Measurements from ENCODE around the gene AGPS. TPM values are rescaled to one million over a fixed set of nuclear protein-coding genes. Genes with fewer than 3 reads are reported as not detected.
"Not testable (repeated sequence)": the region's sequence is repeated elsewhere in the genome, so short reads cannot be mapped to it uniquely, and the experiment has no call there.

The AGPS gene
- total and polyA plus RNA-seq, 8 donors, result 25.0 to 50.2 (median 30.1) TPM

DNA sequence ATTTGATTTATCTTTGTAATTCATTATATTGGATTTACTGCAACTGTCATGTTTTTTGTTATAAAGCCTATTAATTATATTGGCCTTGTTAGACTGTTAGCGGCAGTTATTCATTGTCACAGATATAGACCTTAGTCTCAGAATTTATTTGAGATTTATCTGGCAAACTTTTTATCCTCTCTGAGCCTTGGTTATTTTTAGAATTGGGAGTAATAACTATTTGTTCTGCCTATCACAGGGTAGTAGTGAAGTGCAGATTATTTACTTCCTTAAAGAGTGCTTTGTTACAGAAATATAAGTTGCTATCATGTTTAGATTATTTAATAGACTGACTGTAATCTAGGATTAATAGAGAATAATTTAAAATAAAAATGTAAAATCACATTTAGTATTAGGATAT is 41.9 kb downstream of the AGPS start:
- Histone ChIP-seq H3K27me3 (no peaks in the 10 kb centered on the region), H3K36me3 (peaks cover 0 to 22% of the 10 kb centered on the region in 2 donors), H3K4me3 (no peak overlapping the region), H3K9me3 (peaks cover 0 to 39% of the 10 kb centered on the region in 2 donors), H3K4me1 (no peaks in the 10 kb centered on the region), H3K27ac (no peak overlapping the region)
- TF ChIP-seq, protein P1, sequence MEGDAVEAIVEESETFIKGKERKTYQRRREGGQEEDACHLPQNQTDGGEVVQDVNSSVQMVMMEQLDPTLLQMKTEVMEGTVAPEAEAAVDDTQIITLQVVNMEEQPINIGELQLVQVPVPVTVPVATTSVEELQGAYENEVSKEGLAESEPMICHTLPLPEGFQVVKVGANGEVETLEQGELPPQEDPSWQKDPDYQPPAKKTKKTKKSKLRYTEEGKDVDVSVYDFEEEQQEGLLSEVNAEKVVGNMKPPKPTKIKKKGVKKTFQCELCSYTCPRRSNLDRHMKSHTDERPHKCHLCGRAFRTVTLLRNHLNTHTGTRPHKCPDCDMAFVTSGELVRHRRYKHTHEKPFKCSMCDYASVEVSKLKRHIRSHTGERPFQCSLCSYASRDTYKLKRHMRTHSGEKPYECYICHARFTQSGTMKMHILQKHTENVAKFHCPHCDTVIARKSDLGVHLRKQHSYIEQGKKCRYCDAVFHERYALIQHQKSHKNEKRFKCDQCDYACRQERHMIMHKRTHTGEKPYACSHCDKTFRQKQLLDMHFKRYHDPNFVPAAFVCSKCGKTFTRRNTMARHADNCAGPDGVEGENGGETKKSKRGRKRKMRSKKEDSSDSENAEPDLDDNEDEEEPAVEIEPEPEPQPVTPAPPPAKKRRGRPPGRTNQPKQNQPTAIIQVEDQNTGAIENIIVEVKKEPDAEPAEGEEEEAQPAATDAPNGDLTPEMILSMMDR (IDR thresholded peaks at IDR 0.05), result no peak
- ATAC-seq (no peak), DNase-seq (no peak)
- intact Hi-C loops (cut with DNase I), result no loop called here

DNA sequence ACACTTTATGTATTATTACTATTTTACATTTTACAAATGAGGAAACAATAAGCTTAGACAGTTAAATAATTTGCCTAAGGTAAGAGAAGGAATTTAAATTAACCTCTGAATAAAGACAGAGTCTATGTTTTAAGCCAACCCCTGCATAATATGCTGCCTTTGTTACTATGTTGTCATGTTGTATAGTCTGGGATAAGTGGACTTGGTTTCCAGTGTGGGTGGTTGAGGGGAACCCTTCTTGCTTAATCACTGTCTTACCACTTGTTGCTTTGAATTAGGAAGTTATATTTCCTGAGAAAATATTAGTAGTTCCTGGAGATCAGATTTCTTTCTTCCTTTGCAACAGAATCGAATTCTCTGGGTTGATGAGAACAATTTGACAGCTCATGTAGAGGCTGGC is 52.6 kb downstream of the AGPS start:
- intact Hi-C loops (cut with DNase I), result no loop called here
- Histone ChIP-seq H3K27ac (no peak overlapping the region), H3K9me3 (no peaks in the 10 kb centered on the region), H3K36me3 (peaks cover 0 to 64% of the 10 kb centered on the region in 2 donors), H3K4me1 (no peaks in the 10 kb centered on the region), H3K27me3 (no peaks in the 10 kb centered on the region), H3K4me3 (no peak overlapping the region)
- DNase-seq (no peak), ATAC-seq (no peak)
- TF ChIP-seq, protein P1 (IDR thresholded peaks at IDR 0.05), result no peak

DNA sequence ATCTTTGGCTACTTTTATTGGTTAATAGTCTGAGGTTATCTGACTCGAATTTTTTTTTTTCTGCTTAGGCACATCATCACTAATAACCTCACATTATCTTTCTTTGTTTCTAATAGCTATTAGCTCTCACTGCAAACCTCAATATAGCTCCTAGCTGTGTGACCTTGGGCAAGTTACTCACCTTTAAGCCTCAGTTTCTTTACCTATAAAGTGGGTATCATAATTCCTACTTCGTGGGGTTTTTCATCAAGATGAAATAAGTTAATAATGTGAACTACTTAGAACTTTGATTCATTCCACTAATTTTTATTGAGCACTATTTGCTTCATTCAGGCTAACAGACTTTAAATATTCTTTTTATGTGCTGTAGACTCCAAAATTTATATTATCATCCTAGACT is 55.5 kb downstream of the AGPS start:
- Histone ChIP-seq H3K27me3 (no peaks in the 10 kb centered on the region), H3K9me3 (no peaks in the 10 kb centered on the region), H3K4me1 (no peaks in the 10 kb centered on the region), H3K27ac (no peak overlapping the region), H3K36me3 (peaks cover 0 to 49% of the 10 kb centered on the region in 2 donors), H3K4me3 (no peak overlapping the region)
- intact Hi-C loops (cut with DNase I), result no loop called here
- ATAC-seq (no peak), DNase-seq (no peak)
- TF ChIP-seq, protein P1 (IDR thresholded peaks at IDR 0.05), result no peak

DNA sequence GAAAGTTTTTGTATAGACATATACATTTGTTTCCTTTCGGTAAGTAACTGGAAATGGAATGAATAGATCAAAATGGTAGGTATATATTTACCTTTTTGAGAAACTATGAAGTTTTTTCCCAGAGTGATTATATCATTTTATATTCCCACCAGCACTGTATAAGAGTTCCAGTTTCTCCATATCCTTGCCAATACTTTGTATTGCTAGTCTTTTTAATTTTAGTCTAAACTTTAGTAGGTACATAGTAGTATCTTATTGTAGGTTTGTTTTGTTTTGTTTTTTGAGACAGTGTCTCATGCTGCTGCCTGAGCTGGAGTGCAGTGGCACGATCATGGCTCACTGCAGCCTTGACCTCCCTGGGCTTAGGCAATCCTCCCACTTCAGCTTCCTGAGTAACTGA is 56.6 kb downstream of the AGPS start:
- H3K27me3 ChIP-seq, result no peaks in the 10 kb centered on the region
- TF ChIP-seq, protein P1 (IDR thresholded peaks at IDR 0.05), result no peak
- intact Hi-C loops (cut with DNase I), result no loop called here
- no peak overlapping the region for H3K4me3 ChIP-seq
- no peak overlapping the region for H3K27ac ChIP-seq
- DNase-seq (no peak), ATAC-seq (no peak)
- no peaks in the 10 kb centered on the region for H3K9me3 ChIP-seq
- H3K4me1 ChIP-seq, result no peaks in the 10 kb centered on the region
- H3K36me3 ChIP-seq, result peaks cover 0 to 58% of the 10 kb centered on the region in 2 donors

DNA sequence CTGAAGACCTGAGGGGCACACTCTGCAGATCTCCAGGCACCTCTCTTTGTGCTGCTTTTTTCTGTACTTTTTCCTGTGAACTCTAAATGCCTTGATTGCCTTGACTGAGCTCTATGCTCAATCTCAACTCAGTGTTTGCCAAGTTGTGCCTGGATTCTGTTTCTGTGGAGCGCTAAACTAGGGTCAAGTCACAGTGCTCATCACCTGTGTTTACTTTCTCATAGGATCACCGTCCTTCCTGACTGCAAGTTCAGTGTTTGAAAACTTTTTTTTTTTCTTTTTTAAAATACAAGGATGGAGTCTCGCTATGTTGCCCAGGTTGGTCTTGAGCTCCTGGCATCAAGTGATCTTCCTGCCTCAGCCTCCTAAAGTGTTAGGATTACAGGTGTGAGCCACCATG is 62.6 kb downstream of the AGPS start:
- Histone ChIP-seq H3K4me3 (no peak overlapping the region), H3K27ac (no peak overlapping the region), H3K4me1 (no peaks in the 10 kb centered on the region), H3K36me3 (peaks cover 0 to 39% of the 10 kb centered on the region in 2 donors), H3K9me3 (no peaks in the 10 kb centered on the region), H3K27me3 (no peaks in the 10 kb centered on the region)
- no peak for DNase-seq
- TF ChIP-seq, protein P1 (IDR thresholded peaks at IDR 0.05), result no peak
- ATAC-seq, result no peak
- intact Hi-C loops (cut with DNase I), result no loop called here

DNA sequence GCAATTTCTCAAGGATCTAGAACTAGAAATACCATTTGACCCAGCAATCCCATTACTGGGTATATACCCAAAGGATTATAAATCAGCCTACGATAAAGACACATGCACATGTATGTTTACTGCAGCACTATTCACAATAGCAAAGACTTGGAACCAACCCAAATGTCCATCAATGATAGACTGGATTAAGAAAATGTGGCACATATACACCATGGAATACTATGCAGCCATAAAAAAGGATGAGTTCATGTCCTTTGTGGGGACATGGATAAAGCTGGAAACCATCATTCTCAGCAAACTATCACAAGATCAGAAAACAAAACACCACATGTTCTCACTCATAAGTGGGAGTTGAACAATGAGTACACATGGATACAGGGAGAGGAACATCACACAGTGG is 67.2 kb downstream of the AGPS start:
- H3K27ac ChIP-seq; intact Hi-C loops (cut with DNase I); ATAC-seq; DNase-seq; H3K4me3 ChIP-seq; H3K27me3 ChIP-seq; H3K4me1 ChIP-seq; H3K9me3 ChIP-seq: not testable (repeated sequence)
- H3K36me3 ChIP-seq, result peaks cover 0 to 56% of the 10 kb centered on the region in 2 donors

Data from left lung (tissue), 10 donors.